HL-60 (cell line): ENCODE results near the gene FBXL17.

Experiments
- CTCF ChIP-seq: IDR thresholded peaks from one replicate; pipeline ENCODE4 v1.5.1; 2011; ENCODE audit warnings: low read length, control low read depth, inconsistent platforms; ENCODE audit not compliant: insufficient read depth
- GABPA ChIP-seq: IDR thresholded peaks from 2 replicates; pipeline ENCODE4 v1.6.1; 2012; ENCODE audit warnings: low read depth
- SPI1 ChIP-seq: IDR thresholded peaks from 2 replicates; pipeline ENCODE4 v1.6.1; 2012; ENCODE audit warnings: low read depth, mild to moderate bottlenecking, borderline replicate concordance

- TF ChIP-seq CTCF, result no peak
- TF ChIP-seq SPI1, result no peak
- no peak for TF ChIP-seq GABPA
Measured at GRCh38 chr5:107964722-107965121, 417.2 kb downstream of the FBXL17 start.
